HEK293 (cell line): ENCODE data around the gene STRIT1.

Experiments
- REST ChIP-seq: fragments of 450-650 bp; formaldehyde crosslinking; IDR thresholded peaks from 2 replicates; pipeline ENCODE4 v1.5.1; 2016; ENCODE audit warnings: missing biosample characterization, missing genetic modification characterization
- SCRT2 ChIP-seq: fragments of 450-650 bp; formaldehyde crosslinking; IDR thresholded peaks from 2 replicates; pipeline ENCODE4 v1.5.1; 2016; ENCODE audit warnings: missing biosample characterization, missing genetic modification characterization
- ZBTB49 ChIP-seq: fragments of 450-650 bp; formaldehyde crosslinking; IDR thresholded peaks from 2 replicates; pipeline ENCODE4 v1.5.1; 2016; ENCODE audit warnings: missing biosample characterization, missing genetic modification characterization, low read depth
- ZEB2 ChIP-seq: fragments of 450-650 bp; formaldehyde crosslinking; IDR thresholded peaks from 2 replicates; pipeline ENCODE4 v1.5.1; 2016; ENCODE audit warnings: missing biosample characterization, missing genetic modification characterization
- ZNF416 ChIP-seq: fragments of 450-650 bp; formaldehyde crosslinking; IDR thresholded peaks from 2 replicates; pipeline ENCODE4 v1.5.1; 2016; ENCODE audit warnings: missing biosample characterization, missing genetic modification characterization
- ZSCAN23 ChIP-seq: fragments of 450-650 bp; formaldehyde crosslinking; IDR thresholded peaks from 2 replicates; pipeline ENCODE4 v1.5.1; 2016; ENCODE audit warnings: missing biosample characterization, missing genetic modification characterization
- TF ChIP-seq, protein P1 (sequence below): fragments of 450-650 bp; formaldehyde crosslinking; IDR thresholded peaks from 2 replicates; pipeline ENCODE4 v1.5.1; 2016; ENCODE audit warnings: missing biosample characterization, missing genetic modification characterization

GRCh38 chr3:155270063-155270462 lies 23.4 kb downstream of the STRIT1 start:
- TF ChIP-seq ZBTB49 (tag by site-specific recombination): no peak
- TF ChIP-seq, protein P1, sequence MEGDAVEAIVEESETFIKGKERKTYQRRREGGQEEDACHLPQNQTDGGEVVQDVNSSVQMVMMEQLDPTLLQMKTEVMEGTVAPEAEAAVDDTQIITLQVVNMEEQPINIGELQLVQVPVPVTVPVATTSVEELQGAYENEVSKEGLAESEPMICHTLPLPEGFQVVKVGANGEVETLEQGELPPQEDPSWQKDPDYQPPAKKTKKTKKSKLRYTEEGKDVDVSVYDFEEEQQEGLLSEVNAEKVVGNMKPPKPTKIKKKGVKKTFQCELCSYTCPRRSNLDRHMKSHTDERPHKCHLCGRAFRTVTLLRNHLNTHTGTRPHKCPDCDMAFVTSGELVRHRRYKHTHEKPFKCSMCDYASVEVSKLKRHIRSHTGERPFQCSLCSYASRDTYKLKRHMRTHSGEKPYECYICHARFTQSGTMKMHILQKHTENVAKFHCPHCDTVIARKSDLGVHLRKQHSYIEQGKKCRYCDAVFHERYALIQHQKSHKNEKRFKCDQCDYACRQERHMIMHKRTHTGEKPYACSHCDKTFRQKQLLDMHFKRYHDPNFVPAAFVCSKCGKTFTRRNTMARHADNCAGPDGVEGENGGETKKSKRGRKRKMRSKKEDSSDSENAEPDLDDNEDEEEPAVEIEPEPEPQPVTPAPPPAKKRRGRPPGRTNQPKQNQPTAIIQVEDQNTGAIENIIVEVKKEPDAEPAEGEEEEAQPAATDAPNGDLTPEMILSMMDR (tag by site-specific recombination): no peak
- TF ChIP-seq SCRT2: no peak
- TF ChIP-seq REST: no peak
- no peak for TF ChIP-seq ZEB2 (tag by site-specific recombination)
- no peak for TF ChIP-seq ZNF416 (tag by site-specific recombination)
- TF ChIP-seq ZSCAN23 (tag by site-specific recombination): no peak
